ENCODE results near the gene B3GAT2. TPM values are rescaled to one million over a fixed set of nuclear protein-coding genes. Genes with fewer than 3 reads are reported as not detected.

B3GAT2 gene
- total RNA-seq, 2 experiments from 2014 or later = 0.05 TPM; not detected in 1

GRCh38 chr6:70820778-70821177 is 136.1 kb downstream of the B3GAT2 start:
- peaks cover 8% of the 10 kb centered on the region for H3K9me3 Mint-ChIP-seq
- POLR2A ChIA-PET = no interaction called here
- CTCF ChIA-PET = interaction anchor here (1.0 kb wide), 1 partner anchor 18 kb away, joined by 3 read pairs; no protein-coding TSS in a partner anchor
- DNase-seq = no peak
- H3K27me3 Mint-ChIP-seq = no peaks in the 10 kb centered on the region
- H3K4me1 Mint-ChIP-seq = no peaks in the 10 kb centered on the region
- H3K36me3 Mint-ChIP-seq (ENCODE audit: low read depth) = peaks cover 17% of the 10 kb centered on the region
- H3K27ac Mint-ChIP-seq = no peak overlapping the region
- no peak overlapping the region for H3K4me3 Mint-ChIP-seq

GRCh38 chr6:70819646-70820045 is 137.2 kb downstream of the B3GAT2 start:
- no peak overlapping the region for H3K27ac Mint-ChIP-seq
- H3K4me3 Mint-ChIP-seq = no peak overlapping the region
- no peaks in the 10 kb centered on the region for H3K27me3 Mint-ChIP-seq
- peaks cover 16% of the 10 kb centered on the region for H3K36me3 Mint-ChIP-seq (ENCODE audit: low read depth)
- H3K4me1 Mint-ChIP-seq = no peaks in the 10 kb centered on the region
- ChIA-PET CTCF (interaction anchor here (0.6 to 1.0 kb wide), 2 partner anchors 19 to 209 kb away, joined by 3 to 5 read pairs; no protein-coding TSS in a partner anchor), POLR2A (no interaction called here)
- H3K9me3 Mint-ChIP-seq = peaks cover 8% of the 10 kb centered on the region
- no peak for DNase-seq

GRCh38 chr6:70813885-70814284 is 143.0 kb downstream of the B3GAT2 start:
- no peak overlapping the region for H3K4me3 Mint-ChIP-seq
- H3K27ac Mint-ChIP-seq = no peak overlapping the region
- H3K27me3 Mint-ChIP-seq = no peaks in the 10 kb centered on the region
- no peaks in the 10 kb centered on the region for H3K4me1 Mint-ChIP-seq
- CTCF ChIA-PET = no interaction called here
- no peak for DNase-seq
- H3K9me3 Mint-ChIP-seq = no peaks in the 10 kb centered on the region
- POLR2A ChIA-PET = no interaction called here
- peaks cover 25% of the 10 kb centered on the region for H3K36me3 Mint-ChIP-seq (ENCODE audit: low read depth)

- Mint-ChIP-seq H3K27ac (no peak overlapping the region), H3K36me3 (ENCODE audit: low read depth) (peaks cover 22% of the 10 kb centered on the region), H3K4me3 (no peak overlapping the region), H3K9me3 (no peaks in the 10 kb centered on the region), H3K4me1 (no peaks in the 10 kb centered on the region), H3K27me3 (no peaks in the 10 kb centered on the region)
- DNase-seq = no peak
- ChIA-PET POLR2A (no interaction called here), CTCF (no interaction called here)
Measured at GRCh38 chr6:70811788-70812187, 145.1 kb downstream of the B3GAT2 start.
